PC-3 (cell line): ENCODE results near the gene CXorf49. TPM values are rescaled to one million over a fixed set of nuclear protein-coding genes. Genes with fewer than 3 reads are reported as not detected.
"Not testable (repeated sequence)": the region's sequence is repeated elsewhere in the genome, so short reads cannot be mapped to it uniquely, and the experiment has no call there.

Experiments
- ATAC-seq: fragments of 200-7000 bp; cut with Tn5 transposase; 2 replicates; pipeline ENCODE4 v1.9.1; 2020; ENCODE audit warnings: mild to moderate bottlenecking, moderate library complexity
- BruUV-seq: library from RNA; stranded (reverse); fragments of 400-500 nt; replicated peaks from 2 replicates; lab custom pipeline; 2021; lab: Mats Ljungman, UMichigan
- CTCF ChIA-PET: fragments of 300-600 bp; sonication (Branson Sonifier 250); formaldehyde crosslinking; loops from one replicate; lab custom pipeline; 2022; ENCODE audit warnings: antibody characterized with exemption; lab: Charles Lee
- POLR2A ChIA-PET: fragments of 300-600 bp; sonication (Branson Sonifier 250); formaldehyde crosslinking; loops from one replicate; lab custom pipeline; 2022; ENCODE audit warnings: antibody characterized with exemption; ENCODE audit not compliant: unreplicated experiment; lab: Charles Lee
- DNase-seq: peaks from one replicate; pipeline ENCODE4 v3.0.0-alpha.2; 2015
- H2AFZ ChIP-seq: fragments of 300-600 bp; sonication (generic); 2 replicates; pipeline ENCODE4 v1.6.0; 2016; ENCODE audit warnings: antibody characterized with exemption, low read length
- H3F3A ChIP-seq: fragments of 300-600 bp; sonication (generic); one replicate; pipeline ENCODE4 v1.6.0; 2017; ENCODE audit warnings: antibody characterized with exemption, low read length, control low read depth, mild to moderate bottlenecking; ENCODE audit not compliant: unreplicated experiment
- H3K27ac ChIP-seq: fragments of 300-600 bp; sonication (generic); 2 replicates; pipeline ENCODE4 v1.5.1; 2016; ENCODE audit warnings: mild to moderate bottlenecking, low read length
- H3K27me3 ChIP-seq: fragments of 300-600 bp; sonication (generic); 2 replicates; pipeline ENCODE4 v1.6.1; 2016; ENCODE audit warnings: low read length, mixed read lengths
- H3K36me3 ChIP-seq: fragments of 300-600 bp; sonication (generic); 2 replicates; pipeline ENCODE4 v1.6.1; 2016; ENCODE audit warnings: low read depth, mixed run types, low read length, mixed read lengths
- H3K4me1 ChIP-seq: fragments of 300-600 bp; sonication (generic); 2 replicates; pipeline ENCODE4 v1.5.1; 2016; ENCODE audit warnings: low read length; ENCODE audit not compliant: insufficient read depth
- H3K4me2 ChIP-seq: fragments of 300-600 bp; sonication (generic); 2 replicates; pipeline ENCODE4 v1.6.0; 2016; ENCODE audit warnings: low read length
- H3K4me3 ChIP-seq: fragments of 300-600 bp; sonication (generic); 2 replicates; pipeline ENCODE4 v1.5.1; 2016; ENCODE audit warnings: mild to moderate bottlenecking, low read length, mixed read lengths
- H3K79me2 ChIP-seq: fragments of 300-600 bp; sonication (generic); 2 replicates; pipeline ENCODE4 v1.6.1; 2017; ENCODE audit warnings: low read length, mixed read lengths
- H3K9ac ChIP-seq: fragments of 300-600 bp; sonication (generic); 2 replicates; pipeline ENCODE4 v1.6.0; 2016; ENCODE audit warnings: mild to moderate bottlenecking, low read length
- H3K9me2 ChIP-seq: fragments of 300-600 bp; sonication (generic); replicated peaks from 2 replicates; pipeline ENCODE4 v1.6.1; 2016; ENCODE audit warnings: mixed run types, low read length, mixed read lengths
- H3K9me3 ChIP-seq: fragments of 300-600 bp; sonication (generic); 2 replicates; pipeline ENCODE4 v1.6.1; 2016; ENCODE audit warnings: low read length, mixed read lengths
- H4K20me1 ChIP-seq: fragments of 300-600 bp; sonication (generic); 2 replicates; pipeline ENCODE4 v1.6.1; 2016; ENCODE audit warnings: low read length, mixed read lengths
- intact Hi-C: fragments of 100-400 bp; cut with micrococcal nuclease; formaldehyde crosslinking; loops from 2 replicates; pipeline ENCODE4 v1.9.0; 2023
- total RNA-seq: library from RNA; depleted of rRNA; stranded (reverse); fragments of >200 nt; gene quantifications from 2 replicates; pipeline ENCODE4 v1.2.3, GENCODE V29; 2014

CXorf49 gene
- total RNA-seq, 1 experiment from 2014 or later, result not detected

GRCh38 chrX:71720289-71720886 lies 2.3 kb upstream of the CXorf49 start:
- H3K9me3 ChIP-seq, H3F3A ChIP-seq, DNase-seq, H3K9me2 ChIP-seq, H4K20me1 ChIP-seq, H3K4me1 ChIP-seq, intact Hi-C loops, H3K4me3 ChIP-seq, H3K36me3 ChIP-seq, H2AFZ ChIP-seq, H3K27me3 ChIP-seq, H3K79me2 ChIP-seq, H3K9ac ChIP-seq, POLR2A ChIA-PET, CTCF ChIA-PET, BruUV-seq, H3K4me2 ChIP-seq, H3K27ac ChIP-seq: not testable (repeated sequence)
- peak; percentile 56 for ATAC-seq

- intact Hi-C loops, H3K27ac ChIP-seq, H3F3A ChIP-seq, H3K36me3 ChIP-seq, H3K4me2 ChIP-seq, BruUV-seq, H3K4me1 ChIP-seq, DNase-seq, H3K9me3 ChIP-seq, H4K20me1 ChIP-seq, POLR2A ChIA-PET, H3K9me2 ChIP-seq, H2AFZ ChIP-seq, H3K4me3 ChIP-seq, CTCF ChIA-PET, ATAC-seq, H3K9ac ChIP-seq, H3K27me3 ChIP-seq, H3K79me2 ChIP-seq: not testable (repeated sequence)
Measured at GRCh38 chrX:71719195-71719594, 1.1 kb upstream of the CXorf49 start.

GRCh38 chrX:71716323-71716722 lies 1.8 kb downstream of the CXorf49 start:
- H3K4me2 ChIP-seq, H3K79me2 ChIP-seq, H3K27me3 ChIP-seq, ATAC-seq, H2AFZ ChIP-seq, H4K20me1 ChIP-seq, BruUV-seq, H3K36me3 ChIP-seq, H3F3A ChIP-seq, CTCF ChIA-PET, DNase-seq, intact Hi-C loops, H3K9me3 ChIP-seq, H3K4me1 ChIP-seq, H3K9me2 ChIP-seq, H3K27ac ChIP-seq, H3K9ac ChIP-seq, H3K4me3 ChIP-seq, POLR2A ChIA-PET: not testable (repeated sequence)

- H3K4me2 ChIP-seq, H3K79me2 ChIP-seq, H4K20me1 ChIP-seq, H3F3A ChIP-seq, H3K4me1 ChIP-seq, intact Hi-C loops, BruUV-seq, H2AFZ ChIP-seq, H3K9me3 ChIP-seq, DNase-seq, H3K9ac ChIP-seq, POLR2A ChIA-PET, CTCF ChIA-PET, H3K27me3 ChIP-seq, H3K4me3 ChIP-seq, H3K27ac ChIP-seq, H3K36me3 ChIP-seq, H3K9me2 ChIP-seq: not testable (repeated sequence)
- peak; percentile 40; the same call in 1 of the 2 replicates for ATAC-seq
Measured at GRCh38 chrX:71715551-71715950, 2.5 kb downstream of the CXorf49 start.

GRCh38 chrX:71714064-71714463 lies 4.0 kb downstream of the CXorf49 start:
- CTCF ChIA-PET, H4K20me1 ChIP-seq, ATAC-seq, H3K9ac ChIP-seq, H3K27me3 ChIP-seq, H3K9me3 ChIP-seq, H3K4me1 ChIP-seq, POLR2A ChIA-PET, BruUV-seq, intact Hi-C loops, H3K36me3 ChIP-seq, H3K4me3 ChIP-seq, H3K79me2 ChIP-seq, H3K9me2 ChIP-seq, H3F3A ChIP-seq, DNase-seq, H3K4me2 ChIP-seq, H3K27ac ChIP-seq, H2AFZ ChIP-seq: not testable (repeated sequence)

- H2AFZ ChIP-seq, H3K9ac ChIP-seq, H3K4me2 ChIP-seq, H3K4me3 ChIP-seq, H3K9me3 ChIP-seq, H3K4me1 ChIP-seq, H3K9me2 ChIP-seq, H4K20me1 ChIP-seq, H3K27me3 ChIP-seq, DNase-seq, POLR2A ChIA-PET, H3K36me3 ChIP-seq, CTCF ChIA-PET, intact Hi-C loops, H3F3A ChIP-seq, H3K79me2 ChIP-seq, H3K27ac ChIP-seq, BruUV-seq: not testable (repeated sequence)
- 0 out of 2 replicates have a peak, but pooled peaks have one; percentile 37 for ATAC-seq
Measured at GRCh38 chrX:71702853-71703252, 15.2 kb downstream of the CXorf49 start.

GRCh38 chrX:71699023-71699344 lies 19.1 kb downstream of the CXorf49 start:
- H3K9me3 ChIP-seq, DNase-seq, intact Hi-C loops, H2AFZ ChIP-seq, H3F3A ChIP-seq, H3K4me2 ChIP-seq, H3K79me2 ChIP-seq, CTCF ChIA-PET, H3K36me3 ChIP-seq, H3K4me3 ChIP-seq, H3K9me2 ChIP-seq, H3K27me3 ChIP-seq, H3K9ac ChIP-seq, ATAC-seq, POLR2A ChIA-PET, H3K27ac ChIP-seq, H3K4me1 ChIP-seq, BruUV-seq, H4K20me1 ChIP-seq: not testable (repeated sequence)
